Loucy (cell line): ENCODE measurements around the gene PLEKHH1.

Experiments used
- H2AFZ ChIP-seq: fragments of 200-600 bp; sonication (generic); 2 replicates; pipeline ENCODE4 v1.6.0; 2016; ENCODE audit warnings: antibody characterized with exemption, mild to moderate bottlenecking, low read length, moderate library complexity
- H3F3A ChIP-seq: fragments of 200-600 bp; 2 replicates; pipeline ENCODE4 v1.6.0; 2016; ENCODE audit warnings: antibody characterized with exemption, low read depth, mild to moderate bottlenecking
- H3K27me3 ChIP-seq: fragments of 200-600 bp; sonication (generic); 2 replicates; pipeline ENCODE4 v1.6.1; 2014; ENCODE audit warnings: low read length, mild to moderate bottlenecking; ENCODE audit not compliant: insufficient read depth, poor library complexity, severe bottlenecking
- H3K36me3 ChIP-seq: fragments of 200-600 bp; sonication (generic); 2 replicates; pipeline ENCODE4 v1.6.1; 2016; ENCODE audit warnings: low read length; ENCODE audit not compliant: insufficient read depth
- H3K4me1 ChIP-seq: fragments of 200-600 bp; sonication (generic); 2 replicates; pipeline ENCODE4 v1.5.1; 2014; ENCODE audit warnings: low read length, mild to moderate bottlenecking; ENCODE audit not compliant: insufficient read depth, poor library complexity, severe bottlenecking
- H3K4me2 ChIP-seq: fragments of 200-600 bp; sonication (generic); 2 replicates; pipeline ENCODE4 v1.6.0; 2014; ENCODE audit warnings: antibody characterized with exemption, low read length, low read depth, mild to moderate bottlenecking; ENCODE audit not compliant: poor library complexity, severe bottlenecking
- H3K4me3 ChIP-seq: fragments of 200-600 bp; sonication (generic); 2 replicates; pipeline ENCODE4 v1.5.1; 2014; ENCODE audit warnings: low read length, mild to moderate bottlenecking, mixed read lengths; ENCODE audit not compliant: poor library complexity, severe bottlenecking
- H3K79me2 ChIP-seq: fragments of 200-600 bp; sonication (generic); 2 replicates; pipeline ENCODE4 v1.6.1; 2014; ENCODE audit warnings: low read length; ENCODE audit not compliant: insufficient read depth
- H3K9ac ChIP-seq: fragments of 200-600 bp; sonication (generic); 2 replicates; pipeline ENCODE4 v1.6.0; 2014; ENCODE audit warnings: mild to moderate bottlenecking, low read depth, low read length, moderate library complexity; ENCODE audit not compliant: poor library complexity, severe bottlenecking
- H3K9me2 ChIP-seq: fragments of 200-600 bp; sonication (generic); replicated peaks from 2 replicates; pipeline ENCODE4 v1.6.1; 2016; ENCODE audit warnings: low read depth, low read length, mixed read lengths
- H3K9me3 ChIP-seq: fragments of 200-600 bp; sonication (generic); 2 replicates; pipeline ENCODE4 v1.6.1; 2014; ENCODE audit warnings: mild to moderate bottlenecking, antibody characterized with exemption, low read length, low read depth; ENCODE audit not compliant: insufficient read depth
- H4K20me1 ChIP-seq: fragments of 200-600 bp; sonication (generic); 2 replicates; pipeline ENCODE4 v1.6.0; 2014; ENCODE audit warnings: antibody characterized with exemption, low read length, mild to moderate bottlenecking; ENCODE audit not compliant: insufficient read depth, poor library complexity, severe bottlenecking
- EZH2phosphoT487 ChIP-seq: fragments of 200-600 bp; IDR thresholded peaks from 2 replicates; pipeline ENCODE4 v1.6.1; 2018; ENCODE audit warnings: antibody characterized with exemption, mild to moderate bottlenecking, moderate library complexity, borderline replicate concordance
- TF ChIP-seq, protein P1 (sequence below): fragments of 200-600 bp; sonication (generic); conservative IDR thresholded peaks from 2 replicates; pipeline ENCODE4 v1.5.1; 2014; ENCODE audit warnings: mild to moderate bottlenecking, antibody characterized with exemption, low read length

PLEKHH1 gene

DNA sequence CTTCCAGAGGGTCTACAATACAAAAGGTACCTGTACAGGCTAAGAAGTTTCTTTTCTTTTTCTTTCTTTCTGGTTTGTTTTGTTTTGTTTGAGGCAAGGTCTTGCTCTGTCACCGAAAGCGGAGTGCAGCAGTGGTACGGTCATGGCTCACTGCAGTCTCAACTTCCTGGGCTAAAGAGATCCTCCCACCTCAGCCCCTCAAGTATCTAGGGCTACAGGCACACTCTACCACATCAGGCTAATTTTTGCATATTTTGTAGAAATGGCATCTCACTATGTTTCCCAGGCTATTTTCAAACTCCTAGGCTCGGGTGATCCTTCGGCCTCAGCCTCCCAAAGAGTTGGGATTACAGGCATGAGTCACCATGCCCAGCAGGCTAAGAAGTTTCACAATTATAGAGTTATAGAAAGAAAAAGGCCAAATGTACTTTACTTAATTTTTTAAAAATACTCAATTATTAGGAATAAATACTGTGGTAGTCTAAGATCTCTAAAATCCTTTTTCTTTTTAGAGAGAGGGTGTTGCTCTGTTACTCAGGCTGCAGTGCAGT lies 70.0 kb downstream of the PLEKHH1 start:
- peaks cover 27% of the 10 kb centered on the region for H3K27me3 ChIP-seq
- no peak overlapping the region for H3K4me3 ChIP-seq
- TF ChIP-seq EZH2phosphoT487, result no peak
- TF ChIP-seq, protein P1, sequence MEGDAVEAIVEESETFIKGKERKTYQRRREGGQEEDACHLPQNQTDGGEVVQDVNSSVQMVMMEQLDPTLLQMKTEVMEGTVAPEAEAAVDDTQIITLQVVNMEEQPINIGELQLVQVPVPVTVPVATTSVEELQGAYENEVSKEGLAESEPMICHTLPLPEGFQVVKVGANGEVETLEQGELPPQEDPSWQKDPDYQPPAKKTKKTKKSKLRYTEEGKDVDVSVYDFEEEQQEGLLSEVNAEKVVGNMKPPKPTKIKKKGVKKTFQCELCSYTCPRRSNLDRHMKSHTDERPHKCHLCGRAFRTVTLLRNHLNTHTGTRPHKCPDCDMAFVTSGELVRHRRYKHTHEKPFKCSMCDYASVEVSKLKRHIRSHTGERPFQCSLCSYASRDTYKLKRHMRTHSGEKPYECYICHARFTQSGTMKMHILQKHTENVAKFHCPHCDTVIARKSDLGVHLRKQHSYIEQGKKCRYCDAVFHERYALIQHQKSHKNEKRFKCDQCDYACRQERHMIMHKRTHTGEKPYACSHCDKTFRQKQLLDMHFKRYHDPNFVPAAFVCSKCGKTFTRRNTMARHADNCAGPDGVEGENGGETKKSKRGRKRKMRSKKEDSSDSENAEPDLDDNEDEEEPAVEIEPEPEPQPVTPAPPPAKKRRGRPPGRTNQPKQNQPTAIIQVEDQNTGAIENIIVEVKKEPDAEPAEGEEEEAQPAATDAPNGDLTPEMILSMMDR, result no peak
- peaks cover 9% of the 10 kb centered on the region for H3K4me1 ChIP-seq
- no peaks in the 10 kb centered on the region for H3K9me3 ChIP-seq
- no peak overlapping the region for H2AFZ ChIP-seq
- H3K79me2 ChIP-seq, result peaks cover 13% of the 10 kb centered on the region
- no peaks in the 10 kb centered on the region for H4K20me1 ChIP-seq
- no peaks in the 10 kb centered on the region for H3F3A ChIP-seq
- H3K9ac ChIP-seq, result no peak overlapping the region
- no peaks in the 10 kb centered on the region for H3K36me3 ChIP-seq
- H3K9me2 ChIP-seq, result no peaks in the 10 kb centered on the region
- no peak overlapping the region for H3K4me2 ChIP-seq

DNA sequence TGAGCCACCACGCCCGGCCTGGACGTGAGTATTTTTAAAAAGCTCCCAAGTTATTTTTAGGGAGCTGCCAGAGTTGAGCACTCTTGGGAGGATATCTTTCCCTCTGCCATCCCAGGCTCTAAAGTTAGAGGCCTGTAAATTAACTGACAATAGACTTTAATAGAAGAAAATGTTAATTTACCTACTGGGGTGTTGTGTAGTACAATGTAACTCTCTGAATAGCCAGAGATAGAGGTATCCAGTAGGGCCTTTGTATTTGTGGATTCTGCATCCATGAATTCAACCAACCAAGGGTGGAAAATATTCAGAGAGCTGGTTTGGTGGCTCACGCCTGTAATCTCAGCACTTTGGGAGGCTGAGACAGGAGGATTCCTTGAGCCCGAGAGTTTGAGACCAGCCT lies 74.6 kb downstream of the PLEKHH1 start:
- Histone ChIP-seq H2AFZ (no peak overlapping the region), H3F3A (no peaks in the 10 kb centered on the region), H3K4me1 (no peaks in the 10 kb centered on the region), H3K79me2 (no peaks in the 10 kb centered on the region), H4K20me1 (no peaks in the 10 kb centered on the region), H3K4me2 (no peak overlapping the region), H3K27me3 (peaks cover 23% of the 10 kb centered on the region), H3K9me2 (no peaks in the 10 kb centered on the region), H3K36me3 (no peaks in the 10 kb centered on the region), H3K4me3 (no peak overlapping the region), H3K9ac (no peak overlapping the region), H3K9me3 (no peaks in the 10 kb centered on the region)
- TF ChIP-seq, protein P1, result no peak
- no peak for TF ChIP-seq EZH2phosphoT487

DNA sequence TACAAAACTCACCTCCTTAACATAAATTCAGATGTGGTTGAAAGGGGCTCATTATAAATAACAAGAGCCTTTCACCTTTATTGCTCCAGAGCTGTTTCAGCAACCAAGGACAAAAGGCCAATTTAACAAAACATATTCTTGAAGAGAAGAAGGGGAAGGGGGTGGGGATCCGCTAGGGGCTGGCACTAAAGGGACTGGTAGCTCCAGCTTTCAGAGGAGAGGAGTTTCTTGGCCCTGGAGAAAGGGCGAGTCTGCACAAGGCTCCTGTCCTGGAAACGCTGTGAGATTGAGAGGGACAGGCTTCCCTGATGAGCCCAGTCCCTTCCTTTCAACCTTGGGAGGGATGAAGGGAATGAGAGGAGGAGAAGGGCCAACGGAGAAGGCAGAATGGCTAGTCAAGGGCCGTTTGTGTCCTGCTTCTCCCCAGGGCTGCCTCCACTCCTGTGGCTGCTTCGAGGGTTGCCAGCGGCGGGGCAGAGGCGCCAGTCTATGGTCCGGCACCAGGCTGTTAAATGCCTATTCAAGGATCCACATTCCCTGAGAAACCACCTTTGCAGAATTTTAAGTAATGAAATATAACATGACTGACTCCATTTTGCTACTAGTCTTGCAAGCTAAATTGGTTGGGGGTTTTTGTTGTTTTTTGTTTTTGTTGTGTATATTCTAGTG lies 76.7 kb downstream of the PLEKHH1 start:
- Histone ChIP-seq H2AFZ (no peak overlapping the region), H3K27me3 (peaks cover 4% of the 10 kb centered on the region), H3K36me3 (no peaks in the 10 kb centered on the region), H3K4me2 (no peak overlapping the region), H3K4me1 (no peaks in the 10 kb centered on the region), H3K9me3 (no peaks in the 10 kb centered on the region), H3K4me3 (no peak overlapping the region), H4K20me1 (no peaks in the 10 kb centered on the region), H3K9ac (no peak overlapping the region), H3F3A (no peaks in the 10 kb centered on the region), H3K79me2 (no peaks in the 10 kb centered on the region), H3K9me2 (no peaks in the 10 kb centered on the region)
- TF ChIP-seq, protein P1, result no peak
- no peak for TF ChIP-seq EZH2phosphoT487
